Spleen (tissue), 11 donors: Measurements from ENCODE around the gene EFNA4. TPM values are rescaled to one million over a fixed set of nuclear protein-coding genes. Genes with fewer than 3 reads are reported as not detected.

ENCODE experiments used
- DNase-seq: peaks from one replicate; pipeline ENCODE4 v3.0.0-alpha.2; 2020
- H3K27ac ChIP-seq, 8 donors: fragments of 200-600 bp; sonication (generic) in 7 of 8; 1 replicate in 4 of 8; 2 replicates in 4 of 8; pipeline versions ENCODE4 v1.5.0 to v1.8.0; 2016 to 2021; ENCODE audit warnings: inconsistent platforms in 4 of 8, mild to moderate bottlenecking in 4 of 8, moderate library complexity in 1 of 8
- H3K27me3 ChIP-seq, 7 donors: fragments of 200-600 bp; sonication (generic) in 6 of 7; replicated peaks in 1 of 7; 1 replicate in 4 of 7; 2 replicates in 3 of 7; pipeline versions ENCODE4 v1.5.0 to v1.8.0; 2016 to 2021; ENCODE audit warnings: inconsistent platforms in 3 of 7, mild to moderate bottlenecking in 1 of 7
- H3K36me3 ChIP-seq, 6 donors: fragments of 200-600 bp; sonication (generic) in 5 of 6; 1 replicate in 4 of 6; 2 replicates in 2 of 6; pipeline versions ENCODE4 v1.5.0 to v1.8.0; 2016 to 2021; ENCODE audit warnings: inconsistent platforms in 2 of 6
- H3K4me1 ChIP-seq, 6 donors: fragments of 200-600 bp; sonication (generic) in 5 of 6; 1 replicate in 3 of 6; 2 replicates in 3 of 6; pipeline versions ENCODE4 v1.5.0 to v1.8.0; 2016 to 2021; ENCODE audit warnings: inconsistent platforms in 3 of 6
- H3K4me3 ChIP-seq, 8 donors: fragments of 200-600 bp; sonication (generic) in 7 of 8; 1 replicate in 4 of 8; 2 replicates in 4 of 8; pipeline versions ENCODE4 v1.5.0 to v1.8.0; 2016 to 2021; ENCODE audit warnings: inconsistent platforms in 4 of 8, mild to moderate bottlenecking in 4 of 8, moderate library complexity in 2 of 8
- H3K9me3 ChIP-seq, 8 donors: fragments of 200-600 bp; sonication (generic) in 7 of 8; 1 replicate in 4 of 8; 2 replicates in 4 of 8; pipeline versions ENCODE4 v1.5.0 to v1.8.0; 2016 to 2021; ENCODE audit warnings: inconsistent platforms in 4 of 8
- POLR2A ChIP-seq, 3 donors: fragments of 450-650 bp; IDR thresholded peaks; one replicate each; pipeline ENCODE4 v1.5.1; 2017; ENCODE audit warnings: antibody characterized with exemption in 3 of 3, mild to moderate bottlenecking in 1 of 3
- POLR2AphosphoS5 ChIP-seq, 3 donors: sonication (generic); formaldehyde crosslinking; IDR thresholded peaks; one replicate each; pipeline ENCODE4 v1.5.1; 2017; ENCODE audit warnings: antibody characterized with exemption in 3 of 3
- WGBS, 5 donors: extraction: QIAGEN DNeasy Blood & Tissue Kit in 3 of 5; methylation state at CpG; one replicate each; pipeline versions ENCODE4 v1.1.5 to v1.1.7; 2013 to 2018; 5-methylcytosine and 5-hydroxymethylcytosine counted together
- intact Hi-C: fragments of 100-400 bp; cut with DNase I; formaldehyde crosslinking; loops from one replicate; pipeline ENCODE4 v1.15.0; 2023; ENCODE audit warnings: low total_unique reads
- polyA plus RNA-seq, 3 donors: library from polyadenylated mRNA; stranded (reverse); fragments of 200-250 nt; gene quantifications; one replicate each; pipeline ENCODE4 v1.2.1, GENCODE V29; 2013
- total RNA-seq, 7 donors: library from RNA; depleted of rRNA in 3 of 7; stranded (reverse); fragments of >200 nt in 3 of 7; fragmentation: NEBNext Ultra II Directional in 4 of 7; extraction: Animal tissue kit (Norgen Biotek cat#: 25700) in 4 of 7; gene quantifications; one replicate each; pipeline versions ENCODE4 v1.1.0 to v1.2.1, GENCODE V29; 2016 to 2021
- TF ChIP-seq, protein P1 (sequence below), 11 experiments: fragments of 200-600 bp in 7 of 11; fragments of 450-650 bp in 4 of 11; sonication (generic) in 4 of 11; IDR thresholded peaks in 8 of 11; conservative IDR thresholded peaks in 3 of 11; 1 replicate in 7 of 11; 2 replicates in 4 of 11; pipeline versions ENCODE4 v1.4.0 to v1.8.0; 2016 to 2021; ENCODE audit warnings: antibody characterized with exemption in 11 of 11, inconsistent platforms in 4 of 11, mild to moderate bottlenecking in 1 of 11
- donor health status: healthy with polysubstance abuse.
- donor health status: DM: no; HTN: no; CAD: no; lungs with moderate emphysema.
- donor health status: DM: no; HTN: no; CAD: no.
- donor health status: Bipolar disorder and iron deficiency.
- donor health status: healthy.
- donor health status: DM: no; HTN: no; CAD: no.
- donor health status: DM: yes; HTN: yes; CAD: no.

EFNA4 gene
- total and polyA plus RNA-seq, 10 donors: 4.6 to 9.5 (median 7.1) TPM

GRCh38 chr1:155092641-155093040 is 29.1 kb downstream of the EFNA4 start:
- Histone ChIP-seq H3K36me3 (no peaks in the 10 kb centered on the region), H3K4me3 (no peak overlapping the region), H3K27ac (no peak overlapping the region), H3K27me3 (peaks cover 0 to 30% (median 0%) of the 10 kb centered on the region in 7 donors), H3K4me1 (peaks cover 0 to 22% (median 11%) of the 10 kb centered on the region in 6 donors), H3K9me3 (no peaks in the 10 kb centered on the region)
- DNase-seq: peak; percentile 54
- TF ChIP-seq, protein P1, sequence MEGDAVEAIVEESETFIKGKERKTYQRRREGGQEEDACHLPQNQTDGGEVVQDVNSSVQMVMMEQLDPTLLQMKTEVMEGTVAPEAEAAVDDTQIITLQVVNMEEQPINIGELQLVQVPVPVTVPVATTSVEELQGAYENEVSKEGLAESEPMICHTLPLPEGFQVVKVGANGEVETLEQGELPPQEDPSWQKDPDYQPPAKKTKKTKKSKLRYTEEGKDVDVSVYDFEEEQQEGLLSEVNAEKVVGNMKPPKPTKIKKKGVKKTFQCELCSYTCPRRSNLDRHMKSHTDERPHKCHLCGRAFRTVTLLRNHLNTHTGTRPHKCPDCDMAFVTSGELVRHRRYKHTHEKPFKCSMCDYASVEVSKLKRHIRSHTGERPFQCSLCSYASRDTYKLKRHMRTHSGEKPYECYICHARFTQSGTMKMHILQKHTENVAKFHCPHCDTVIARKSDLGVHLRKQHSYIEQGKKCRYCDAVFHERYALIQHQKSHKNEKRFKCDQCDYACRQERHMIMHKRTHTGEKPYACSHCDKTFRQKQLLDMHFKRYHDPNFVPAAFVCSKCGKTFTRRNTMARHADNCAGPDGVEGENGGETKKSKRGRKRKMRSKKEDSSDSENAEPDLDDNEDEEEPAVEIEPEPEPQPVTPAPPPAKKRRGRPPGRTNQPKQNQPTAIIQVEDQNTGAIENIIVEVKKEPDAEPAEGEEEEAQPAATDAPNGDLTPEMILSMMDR (IDR thresholded peaks at IDR 0.05 in 8 of 11, conservative IDR thresholded peaks at IDR 0.05 in 3 of 11): peak in 1 of 11 experiments; percentile 10
- TF ChIP-seq POLR2A (IDR thresholded peaks at IDR 0.05): no peak
- WGBS, 5 donors: 88 to 93% (median 89%) methylated on average over 11 to 12 of the region's 12 CpGs
- intact Hi-C loops: no loop called here

- 38 to 45% (median 41%) methylated on average over 12 to 13 of the region's 13 CpGs for WGBS, 5 donors
- H3K4me3 ChIP-seq: no peak overlapping the region
- H3K4me1 ChIP-seq: peaks cover 0 to 20% (median 11%) of the 10 kb centered on the region in 6 donors
- DNase-seq: no peak
- no peak overlapping the region for H3K27ac ChIP-seq
- intact Hi-C loops: no loop called here
- no peaks in the 10 kb centered on the region for H3K9me3 ChIP-seq
- TF ChIP-seq, protein P1 (IDR thresholded peaks at IDR 0.05 in 8 of 11, conservative IDR thresholded peaks at IDR 0.05 in 3 of 11): peak in 6 of 11 experiments; percentile 7 to 46 (median 24)
- no peak for TF ChIP-seq POLR2AphosphoS5 (IDR thresholded peaks at IDR 0.05)
- H3K27me3 ChIP-seq: peaks cover 0 to 42% (median 0%) of the 10 kb centered on the region in 7 donors
- no peaks in the 10 kb centered on the region for H3K36me3 ChIP-seq
These were observed 30.5 kb downstream of the EFNA4 start for GRCh38 chr1:155093911-155094621.

- peaks cover 0 to 20% (median 11%) of the 10 kb centered on the region in 6 donors for H3K4me1 ChIP-seq
- TF ChIP-seq, protein P1 (IDR thresholded peaks at IDR 0.05 in 8 of 11, conservative IDR thresholded peaks at IDR 0.05 in 3 of 11): peak in 1 of 11 experiments; percentile 1
- no peak for TF ChIP-seq POLR2A (IDR thresholded peaks at IDR 0.05)
- TF ChIP-seq POLR2AphosphoS5 (IDR thresholded peaks at IDR 0.05): no peak
- no peak overlapping the region for H3K27ac ChIP-seq
- H3K4me3 ChIP-seq: no peak overlapping the region
- 70 to 91% (median 81%) methylated on average over 2 of the region's 2 CpGs for WGBS, 5 donors
- DNase-seq: no peak
- H3K36me3 ChIP-seq: no peaks in the 10 kb centered on the region
- intact Hi-C loops: no loop called here
- H3K27me3 ChIP-seq: peaks cover 0 to 42% (median 0%) of the 10 kb centered on the region in 7 donors
- no peaks in the 10 kb centered on the region for H3K9me3 ChIP-seq
These were observed 31.0 kb downstream of the EFNA4 start for GRCh38 chr1:155094622-155094948.

- Histone ChIP-seq H3K9me3 (no peaks in the 10 kb centered on the region), H3K4me3 (no peak overlapping the region), H3K36me3 (no peaks in the 10 kb centered on the region), H3K27me3 (peaks cover 0 to 32% (median 0%) of the 10 kb centered on the region in 7 donors), H3K27ac (no peak overlapping the region), H3K4me1 (peaks cover 0 to 19% (median 1%) of the 10 kb centered on the region in 6 donors)
- DNase-seq: no peak
- intact Hi-C loops: no loop called here
- 78 to 91% (median 83%) methylated on average over 7 of the region's 7 CpGs for WGBS, 5 donors
- TF ChIP-seq POLR2AphosphoS5 (IDR thresholded peaks at IDR 0.05): no peak
- TF ChIP-seq, protein P1 (IDR thresholded peaks at IDR 0.05 in 8 of 11, conservative IDR thresholded peaks at IDR 0.05 in 3 of 11): no peak
- TF ChIP-seq POLR2A (IDR thresholded peaks at IDR 0.05): no peak
These were observed 35.8 kb downstream of the EFNA4 start for GRCh38 chr1:155099331-155099730.
